Measurements from ENCODE around the gene NME2. TPM values are rescaled to one million over a fixed set of nuclear protein-coding genes. Genes with fewer than 3 reads are reported as not detected.
A peak's percentile ranks its signal among the peaks of the same experiment; 100 is the strongest.

NME2 gene
- total and polyA plus RNA-seq, 10 of the 15 experiments (the other 5 are each of a cell fraction or from before 2014, with no cell fraction given): 497 to 1,030 (median 786) TPM

DNA sequence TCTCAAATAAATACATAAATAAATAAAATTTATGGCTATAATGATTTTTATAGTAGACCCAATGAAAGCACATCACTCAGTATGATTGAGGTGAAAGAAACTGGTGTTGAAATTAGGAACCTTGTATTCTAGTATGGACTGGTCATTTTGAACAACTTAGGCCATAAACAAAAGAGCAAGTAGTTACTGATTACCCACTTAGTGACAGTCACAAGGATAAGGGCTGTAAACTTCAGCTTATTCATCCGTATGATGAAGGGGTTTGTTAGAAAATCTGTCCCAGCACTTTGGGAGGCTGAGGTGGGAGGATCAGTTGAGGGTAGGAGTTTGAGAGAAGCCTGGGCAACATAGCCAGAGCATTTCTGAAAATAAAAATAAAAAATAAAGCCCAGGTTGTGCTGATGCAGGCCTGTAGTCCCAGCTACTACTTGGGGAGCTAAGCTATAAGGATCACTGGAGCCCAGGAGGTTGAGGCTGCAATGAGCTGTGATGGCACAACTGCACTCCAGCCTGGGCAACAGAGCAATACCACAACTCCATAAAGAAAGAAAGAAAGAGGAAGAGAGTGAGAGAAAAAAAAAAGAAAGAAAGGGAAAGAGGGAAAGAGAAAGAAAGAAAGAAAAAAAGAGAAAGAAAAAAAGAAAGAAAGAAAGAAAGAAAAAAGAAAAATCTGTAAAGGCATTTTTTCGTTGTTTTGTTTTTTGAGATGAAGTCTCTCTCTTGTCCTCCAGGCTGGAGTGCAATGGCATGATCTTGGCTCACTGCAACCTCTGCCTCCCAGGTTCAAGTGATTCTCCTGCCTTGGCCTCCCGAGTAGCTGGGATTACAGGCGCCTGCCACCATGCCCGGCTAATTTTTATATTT, 41.3 kb upstream of the NME2 start:
- Histone ChIP-seq H3K4me2 (ENCODE audit: control insufficient read depth, insufficient read depth) (no peak overlapping the region), H3K9ac (ENCODE audit: control insufficient read depth, insufficient read depth, low read length) (no peak overlapping the region), H3K9me3 (replicated peaks; ENCODE audit: control insufficient read depth, insufficient read depth, low read length) (no peaks in the 10 kb centered on the region), H3K4me1 (ENCODE audit: control insufficient read depth, insufficient read depth, low read length) (peaks cover 5% of the 10 kb centered on the region; the same call in 1 of the 2 replicates), H3K36me3 (ENCODE audit: control insufficient read depth in 2 of 2, insufficient read depth in 2 of 2, low read length in 1 of 2) (no peaks in the 10 kb centered on the region), H4K20me1 (ENCODE audit: control insufficient read depth, insufficient read depth) (no peaks in the 10 kb centered on the region), H3K79me2 (ENCODE audit: control insufficient read depth, insufficient read depth, low read length) (peaks cover 7% of the 10 kb centered on the region), H3K27me3 (replicated peaks in 1 of 2; ENCODE audit: control insufficient read depth in 2 of 2, insufficient read depth in 2 of 2, low read length in 1 of 2) (no peaks in the 10 kb centered on the region), H3K4me3 (no peak overlapping the region), H2AFZ (ENCODE audit: control insufficient read depth, low read depth, low read length) (no peak overlapping the region), H3K27ac (ENCODE audit: control insufficient read depth, insufficient read depth) (no peak overlapping the region)
- TF ChIP-seq, protein P1, sequence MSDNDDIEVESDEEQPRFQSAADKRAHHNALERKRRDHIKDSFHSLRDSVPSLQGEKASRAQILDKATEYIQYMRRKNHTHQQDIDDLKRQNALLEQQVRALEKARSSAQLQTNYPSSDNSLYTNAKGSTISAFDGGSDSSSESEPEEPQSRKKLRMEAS (IDR thresholded peaks at IDR 0.05; ENCODE audit: low read depth, low read length): no peak
- no TSS peak for BruUV-seq (replicated peaks)
- ChIA-PET POLR2A (interaction anchor here (1.3 kb wide), 1 partner anchor 23 kb away, joined by 6 read pairs; no protein-coding TSS in a partner anchor), SMC1A (ENCODE audit: uncharacterized antibody, unreplicated experiment) (interaction anchor here (2.3 kb wide), 1 partner anchor 15 kb away, joined by 7 read pairs; no protein-coding TSS in a partner anchor), RAD21 (ENCODE audit: unreplicated experiment) (interaction anchor here (1.2 kb wide), 2 partner anchors 7 to 272 kb away, joined by 3 to 5 read pairs; no protein-coding TSS in a partner anchor), CTCF (interaction anchor here (0.5 to 1.0 kb wide), 3 partner anchors 11 to 137 kb away, joined by 3 to 5 read pairs (median 3); partner anchors contain the start of gene NME1)
- WGBS (ENCODE audit: insufficient coverage, insufficient replicate concordance, low lambda C conversion rate, missing lambda C conversion rate): 93% methylated on average over 5 of the region's 5 CpGs
- ATAC-seq: no peak
- FAIRE-seq: no peak
- in situ Hi-C loops (cut with MboI): no loop called here
- intact Hi-C loops (cut with micrococcal nuclease; ENCODE audit: unreplicated experiment): no loop called here
- no peak for DNase-seq (ENCODE audit: low read depth, low spot score)

DNA sequence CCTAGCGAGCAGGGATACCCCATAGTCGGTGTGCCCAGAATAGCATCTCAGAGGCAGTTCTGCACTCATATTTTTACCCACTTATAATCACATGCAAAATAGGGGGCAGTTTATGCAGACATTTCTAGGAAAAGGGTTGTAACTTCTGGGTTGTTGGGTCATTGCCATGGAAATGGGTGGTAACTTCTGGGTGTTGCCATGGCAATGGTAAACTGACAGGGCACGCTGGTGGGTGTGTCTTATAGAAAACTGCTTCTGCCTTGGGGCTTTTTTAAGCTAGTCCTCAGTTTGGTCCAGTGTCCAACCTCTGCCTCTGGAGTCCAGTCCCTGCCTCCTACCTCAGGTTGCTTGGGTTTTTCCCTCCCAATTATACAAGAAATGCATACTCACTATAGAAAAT, 38.1 kb upstream of the NME2 start:
- H3K9me3 ChIP-seq (replicated peaks; ENCODE audit: control insufficient read depth, insufficient read depth, low read length): no peaks in the 10 kb centered on the region
- no peak overlapping the region for H3K27ac ChIP-seq (ENCODE audit: control insufficient read depth, insufficient read depth)
- intact Hi-C loops (cut with micrococcal nuclease; ENCODE audit: unreplicated experiment): no loop called here
- H3K36me3 ChIP-seq (ENCODE audit: control insufficient read depth in 2 of 2, insufficient read depth in 2 of 2, low read length in 1 of 2): no peaks in the 10 kb centered on the region
- peaks cover 10% of the 10 kb centered on the region for H3K4me1 ChIP-seq (ENCODE audit: control insufficient read depth, insufficient read depth, low read length)
- no peak overlapping the region for H2AFZ ChIP-seq (ENCODE audit: control insufficient read depth, low read depth, low read length)
- H3K27me3 ChIP-seq (replicated peaks in 1 of 2; ENCODE audit: control insufficient read depth in 2 of 2, insufficient read depth in 2 of 2, low read length in 1 of 2): no peaks in the 10 kb centered on the region
- ChIA-PET POLR2A (no interaction called here), SMC1A (ENCODE audit: uncharacterized antibody, unreplicated experiment) (interaction anchor here (1.0 kb wide), 1 partner anchor 20 kb away, joined by 3 read pairs; no protein-coding TSS in a partner anchor), RAD21 (ENCODE audit: unreplicated experiment) (interaction anchor here (0.7 kb wide), 1 partner anchor 82 kb away, joined by 3 read pairs; no protein-coding TSS in a partner anchor), CTCF (interaction anchor here (0.9 kb wide), 1 partner anchor 59 kb away, joined by 3 read pairs; no protein-coding TSS in a partner anchor)
- H4K20me1 ChIP-seq (ENCODE audit: control insufficient read depth, insufficient read depth): no peaks in the 10 kb centered on the region
- ATAC-seq (peak; percentile 60), DNase-seq (ENCODE audit: low read depth, low spot score) (no peak), FAIRE-seq (no peak)
- H3K9ac ChIP-seq (ENCODE audit: control insufficient read depth, insufficient read depth, low read length): no peak overlapping the region
- BruUV-seq (replicated peaks): no TSS peak
- WGBS (ENCODE audit: insufficient coverage, insufficient replicate concordance, low lambda C conversion rate, missing lambda C conversion rate): 2% methylated on average over 3 of the region's 3 CpGs
- no peak overlapping the region for H3K4me3 ChIP-seq
- in situ Hi-C loops (cut with MboI): no loop called here
- no peaks in the 10 kb centered on the region for H3K79me2 ChIP-seq (ENCODE audit: control insufficient read depth, insufficient read depth, low read length)
- H3K4me2 ChIP-seq (ENCODE audit: control insufficient read depth, insufficient read depth): no peak overlapping the region
- TF ChIP-seq, protein P2, sequence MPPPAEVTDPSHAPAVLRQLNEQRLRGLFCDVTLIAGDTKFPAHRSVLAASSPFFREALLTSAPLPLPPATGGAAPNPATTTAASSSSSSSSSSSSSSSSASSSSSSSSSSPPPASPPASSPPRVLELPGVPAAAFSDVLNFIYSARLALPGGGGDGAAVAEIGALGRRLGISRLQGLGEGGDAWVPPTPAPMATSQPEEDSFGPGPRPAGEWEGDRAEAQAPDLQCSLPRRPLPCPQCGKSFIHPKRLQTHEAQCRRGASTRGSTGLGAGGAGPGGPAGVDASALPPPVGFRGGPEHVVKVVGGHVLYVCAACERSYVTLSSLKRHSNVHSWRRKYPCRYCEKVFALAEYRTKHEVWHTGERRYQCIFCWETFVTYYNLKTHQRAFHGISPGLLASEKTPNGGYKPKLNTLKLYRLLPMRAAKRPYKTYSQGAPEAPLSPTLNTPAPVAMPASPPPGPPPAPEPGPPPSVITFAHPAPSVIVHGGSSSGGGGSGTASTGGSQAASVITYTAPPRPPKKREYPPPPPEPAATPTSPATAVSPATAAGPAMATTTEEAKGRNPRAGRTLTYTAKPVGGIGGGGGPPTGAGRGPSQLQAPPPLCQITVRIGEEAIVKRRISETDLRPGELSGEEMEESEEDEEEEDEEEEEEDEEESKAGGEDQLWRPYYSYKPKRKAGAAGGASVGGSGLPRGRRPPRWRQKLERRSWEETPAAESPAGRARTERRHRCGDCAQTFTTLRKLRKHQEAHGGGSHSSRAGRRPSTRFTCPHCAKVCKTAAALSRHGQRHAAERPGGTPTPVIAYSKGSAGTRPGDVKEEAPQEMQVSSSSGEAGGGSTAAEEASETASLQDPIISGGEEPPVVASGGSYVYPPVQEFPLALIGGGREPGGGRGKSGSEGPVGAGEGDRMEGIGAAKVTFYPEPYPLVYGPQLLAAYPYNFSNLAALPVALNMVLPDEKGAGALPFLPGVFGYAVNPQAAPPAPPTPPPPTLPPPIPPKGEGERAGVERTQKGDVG (CRISPR knock-in tag; IDR thresholded peaks at IDR 0.05): no peak
- TF ChIP-seq SREBF1 (IDR thresholded peaks at IDR 0.05; ENCODE audit: low read length) (no peak), PAX5 (IDR thresholded peaks at IDR 0.05; ENCODE audit: borderline replicate concordance, low read depth, low read length) (no peak), RUNX3 (IDR thresholded peaks at IDR 0.05; ENCODE audit: low read length) (no peak), RBBP5 (conservative IDR thresholded peaks at IDR 0.05) (no peak), ZNF622 (IDR thresholded peaks at IDR 0.05) (no peak), SIN3A (IDR thresholded peaks at IDR 0.05; ENCODE audit: low read depth, low read length) (no peak)
- TF ChIP-seq, protein P3, sequence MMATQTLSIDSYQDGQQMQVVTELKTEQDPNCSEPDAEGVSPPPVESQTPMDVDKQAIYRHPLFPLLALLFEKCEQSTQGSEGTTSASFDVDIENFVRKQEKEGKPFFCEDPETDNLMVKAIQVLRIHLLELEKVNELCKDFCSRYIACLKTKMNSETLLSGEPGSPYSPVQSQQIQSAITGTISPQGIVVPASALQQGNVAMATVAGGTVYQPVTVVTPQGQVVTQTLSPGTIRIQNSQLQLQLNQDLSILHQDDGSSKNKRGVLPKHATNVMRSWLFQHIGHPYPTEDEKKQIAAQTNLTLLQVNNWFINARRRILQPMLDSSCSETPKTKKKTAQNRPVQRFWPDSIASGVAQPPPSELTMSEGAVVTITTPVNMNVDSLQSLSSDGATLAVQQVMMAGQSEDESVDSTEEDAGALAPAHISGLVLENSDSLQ (IDR thresholded peaks at IDR 0.05): peak; percentile 94
- TF ChIP-seq, protein P4, sequence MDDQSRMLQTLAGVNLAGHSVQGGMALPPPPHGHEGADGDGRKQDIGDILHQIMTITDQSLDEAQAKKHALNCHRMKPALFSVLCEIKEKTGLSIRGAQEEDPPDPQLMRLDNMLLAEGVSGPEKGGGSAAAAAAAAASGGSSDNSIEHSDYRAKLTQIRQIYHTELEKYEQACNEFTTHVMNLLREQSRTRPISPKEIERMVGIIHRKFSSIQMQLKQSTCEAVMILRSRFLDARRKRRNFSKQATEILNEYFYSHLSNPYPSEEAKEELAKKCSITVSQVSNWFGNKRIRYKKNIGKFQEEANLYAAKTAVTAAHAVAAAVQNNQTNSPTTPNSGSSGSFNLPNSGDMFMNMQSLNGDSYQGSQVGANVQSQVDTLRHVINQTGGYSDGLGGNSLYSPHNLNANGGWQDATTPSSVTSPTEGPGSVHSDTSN (IDR thresholded peaks at IDR 0.05; ENCODE audit: insufficient replicate concordance, low read depth, low read length): peak; percentile 54

Measured in GM12878 (cell line).